GM12872 (cell line): ENCODE measurements around the gene BBC3.

Experiments used
- TF ChIP-seq, protein P1 (sequence below): IDR thresholded peaks from 3 replicates; pipeline ENCODE4 v1.5.1; 2011; ENCODE audit warnings: low read depth, mild to moderate bottlenecking, low read length, moderate library complexity; ENCODE audit not compliant: insufficient read depth

BBC3 gene

DNA sequence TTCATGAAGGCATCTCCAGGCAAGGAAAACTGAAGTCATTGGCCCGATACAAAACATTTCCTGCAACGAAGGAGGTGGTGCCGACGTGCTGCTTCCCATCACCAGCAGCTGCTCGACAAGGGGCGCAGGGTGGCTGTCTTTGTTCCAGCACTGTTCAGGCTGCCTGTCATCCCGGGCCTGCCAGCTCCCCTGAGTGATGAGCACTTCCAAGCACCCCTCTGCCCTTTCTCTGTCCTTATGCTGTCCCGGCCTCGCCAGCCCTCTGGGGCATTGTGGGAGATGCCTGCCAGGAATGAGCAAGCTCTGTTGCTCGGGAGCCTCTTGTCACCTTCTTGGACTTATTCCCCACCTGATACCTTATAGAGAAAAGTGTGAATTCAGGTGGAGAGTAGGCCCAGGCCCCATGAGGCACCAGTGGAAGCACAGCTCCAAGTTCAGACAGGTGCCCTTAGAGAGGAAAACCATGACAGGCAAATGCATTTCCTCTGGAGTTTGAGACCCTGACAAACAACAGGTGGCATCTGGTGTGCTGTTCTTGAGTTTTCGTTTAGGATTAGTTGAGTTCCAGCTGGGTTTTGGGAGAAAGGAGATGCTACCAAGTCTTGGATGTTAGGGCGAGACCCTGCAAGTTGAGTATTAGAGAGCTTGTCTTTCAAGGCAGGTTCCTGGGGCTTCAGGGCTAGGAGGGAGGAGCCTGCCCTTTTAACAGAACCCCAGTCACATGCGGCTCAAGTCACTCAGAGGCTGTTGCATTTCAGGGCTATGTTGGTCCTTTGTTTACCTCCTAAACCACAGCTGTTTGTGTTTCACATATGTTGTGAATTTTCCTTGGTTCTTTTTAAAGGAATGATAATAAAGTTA, 21.4 kb downstream of the BBC3 start:
- TF ChIP-seq, protein P1, sequence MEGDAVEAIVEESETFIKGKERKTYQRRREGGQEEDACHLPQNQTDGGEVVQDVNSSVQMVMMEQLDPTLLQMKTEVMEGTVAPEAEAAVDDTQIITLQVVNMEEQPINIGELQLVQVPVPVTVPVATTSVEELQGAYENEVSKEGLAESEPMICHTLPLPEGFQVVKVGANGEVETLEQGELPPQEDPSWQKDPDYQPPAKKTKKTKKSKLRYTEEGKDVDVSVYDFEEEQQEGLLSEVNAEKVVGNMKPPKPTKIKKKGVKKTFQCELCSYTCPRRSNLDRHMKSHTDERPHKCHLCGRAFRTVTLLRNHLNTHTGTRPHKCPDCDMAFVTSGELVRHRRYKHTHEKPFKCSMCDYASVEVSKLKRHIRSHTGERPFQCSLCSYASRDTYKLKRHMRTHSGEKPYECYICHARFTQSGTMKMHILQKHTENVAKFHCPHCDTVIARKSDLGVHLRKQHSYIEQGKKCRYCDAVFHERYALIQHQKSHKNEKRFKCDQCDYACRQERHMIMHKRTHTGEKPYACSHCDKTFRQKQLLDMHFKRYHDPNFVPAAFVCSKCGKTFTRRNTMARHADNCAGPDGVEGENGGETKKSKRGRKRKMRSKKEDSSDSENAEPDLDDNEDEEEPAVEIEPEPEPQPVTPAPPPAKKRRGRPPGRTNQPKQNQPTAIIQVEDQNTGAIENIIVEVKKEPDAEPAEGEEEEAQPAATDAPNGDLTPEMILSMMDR: no peak

DNA sequence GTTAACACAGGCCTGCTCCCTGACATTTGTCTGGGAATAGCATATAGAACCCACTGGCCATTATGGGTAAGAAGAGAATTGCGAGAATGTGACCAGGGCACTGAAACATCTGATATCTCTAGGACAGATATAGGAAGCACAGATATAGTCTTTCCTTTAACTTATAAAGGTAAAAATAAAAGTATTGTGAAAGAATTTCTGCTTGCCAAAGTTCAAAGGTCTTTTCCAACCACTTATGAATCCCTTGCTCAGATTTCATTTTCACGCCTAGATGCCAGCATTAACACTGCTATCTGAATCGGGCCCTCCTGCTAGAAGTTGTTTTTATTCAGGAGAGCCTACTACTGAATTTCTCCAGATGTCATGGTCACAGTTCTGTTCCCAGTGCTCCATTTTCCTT, 27.7 kb downstream of the BBC3 start:
- TF ChIP-seq, protein P1: no peak

DNA sequence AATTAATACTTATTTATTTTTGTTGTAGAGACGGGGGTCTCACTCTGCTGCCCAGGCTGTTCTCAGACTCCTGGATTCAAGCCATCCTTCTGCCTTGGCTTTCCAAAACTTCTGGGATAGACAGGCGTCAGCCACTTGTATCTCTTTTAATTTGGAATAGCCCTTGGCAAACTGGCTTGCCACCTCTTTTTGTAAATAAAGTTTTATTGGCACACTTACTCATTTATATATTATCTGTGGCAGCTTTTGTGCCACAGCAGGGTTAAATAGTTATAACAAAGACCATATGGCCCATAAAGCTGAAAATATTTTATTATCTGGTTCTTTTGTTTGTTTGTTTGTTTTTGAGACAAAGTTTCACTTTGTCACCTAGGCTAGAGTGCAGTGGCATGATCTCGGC, 30.5 kb downstream of the BBC3 start:
- TF ChIP-seq, protein P1: no peak

DNA sequence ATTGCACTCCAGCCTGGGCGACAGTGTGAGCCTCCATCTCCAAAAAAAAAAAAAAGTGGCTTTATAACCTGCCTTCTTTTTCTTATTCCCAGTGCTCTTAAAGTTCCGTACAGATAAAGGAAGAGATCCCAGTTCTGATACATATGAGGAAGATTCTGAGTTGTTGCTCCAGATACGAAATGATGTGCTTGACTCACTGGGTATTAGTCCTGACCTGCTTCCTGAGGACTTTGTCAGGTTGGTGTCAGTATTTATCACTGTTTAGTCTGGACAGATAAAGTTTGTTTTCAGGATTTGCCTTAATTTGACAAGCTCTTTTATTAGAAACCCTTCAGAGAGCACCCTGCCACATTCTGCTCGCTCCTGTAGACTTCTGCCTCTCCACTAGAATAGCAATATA, 33.9 kb downstream of the BBC3 start:
- TF ChIP-seq, protein P1: no peak

DNA sequence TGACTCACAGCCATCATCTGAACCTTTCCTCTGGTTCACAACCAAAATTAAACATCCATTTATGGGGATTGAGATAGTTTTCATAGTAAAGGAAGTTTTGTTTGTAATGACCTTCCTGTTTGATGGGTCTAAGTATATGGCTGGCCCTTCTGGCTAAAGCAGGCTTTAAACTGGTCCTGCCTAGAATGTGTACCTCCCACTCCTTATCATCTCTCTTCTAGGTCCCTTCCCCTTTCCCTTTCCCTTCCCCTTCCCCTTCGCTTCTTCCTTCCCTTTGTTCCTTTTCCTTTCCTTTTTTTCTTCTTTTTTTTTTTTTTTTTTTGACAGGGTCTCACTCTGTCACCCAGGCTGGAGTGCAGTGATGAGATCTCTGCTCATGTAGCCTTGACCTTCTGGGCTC, 35.6 kb downstream of the BBC3 start:
- TF ChIP-seq, protein P1: no peak

DNA sequence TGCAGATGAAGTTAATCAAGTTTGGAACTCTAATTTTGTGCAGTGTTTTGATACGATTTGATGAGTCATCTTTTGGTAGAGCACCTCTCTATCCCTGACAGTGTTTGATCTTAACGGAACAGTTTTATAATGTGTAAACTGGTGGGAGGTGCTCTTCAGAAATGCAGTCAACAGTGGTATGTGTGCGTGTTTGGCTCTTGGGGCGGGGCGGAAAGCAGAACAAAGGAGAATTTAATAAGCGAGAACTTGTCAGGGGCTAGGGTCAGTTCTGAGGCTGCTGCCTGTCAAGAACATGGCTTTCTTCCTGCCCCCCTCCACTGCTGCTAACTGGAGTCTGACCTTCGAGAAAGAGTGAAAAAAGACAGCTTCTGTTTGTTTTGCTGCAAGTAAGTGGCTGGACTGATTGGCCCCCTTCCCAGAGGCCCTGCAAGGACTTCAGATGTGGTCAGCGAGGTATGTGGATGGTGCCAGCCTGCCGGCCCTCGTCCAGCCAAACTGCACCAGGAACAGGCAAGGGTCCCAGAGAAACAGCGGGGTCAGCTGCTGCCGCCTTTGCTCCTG, 40.8 kb downstream of the BBC3 start:
- TF ChIP-seq, protein P1: no peak

DNA sequence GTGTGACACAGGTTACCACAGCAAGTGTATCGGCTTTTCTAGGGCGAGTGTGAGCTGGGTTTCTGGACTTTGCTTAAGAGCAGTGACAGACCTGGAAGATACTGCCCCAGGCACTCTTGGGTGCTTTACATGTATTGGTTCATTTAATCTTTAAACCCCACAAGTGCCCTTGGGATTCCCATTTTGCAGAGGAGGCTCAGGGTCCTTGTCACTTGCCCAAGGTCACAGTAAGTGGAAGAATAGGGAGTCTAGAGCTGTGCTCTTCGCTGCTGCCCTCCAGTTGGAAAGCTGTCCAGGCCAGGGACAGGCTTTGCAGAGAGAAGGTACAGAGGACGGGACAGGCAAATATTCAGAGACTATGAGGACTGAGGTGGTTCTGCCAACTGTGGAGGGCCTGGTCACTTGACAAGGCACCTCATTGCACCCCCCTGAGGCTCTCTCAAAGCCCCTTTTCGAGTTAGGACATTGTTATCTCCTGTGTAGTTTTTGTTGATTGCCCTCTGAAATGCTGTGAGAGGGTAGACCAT, 42.4 kb downstream of the BBC3 start:
- TF ChIP-seq, protein P1: no peak
